IMR-90 (cell line): Measurements from ENCODE around the gene GLIS1. TPM values are rescaled to one million over a fixed set of nuclear protein-coding genes. Genes with fewer than 3 reads are reported as not detected.

Source experiments
- ATAC-seq: fragments of 200-7000 bp; cut with Tn5 transposase; 2 replicates; pipeline ENCODE4 v1.9.1; 2020; ENCODE audit warnings: low read depth, mild to moderate bottlenecking, moderate library complexity
- BruUV-seq: library from RNA; stranded (reverse); fragments of 400-500 nt; replicated peaks from 2 replicates; lab custom pipeline; 2021; lab: Mats Ljungman, UMichigan
- CTCF ChIA-PET: fragments of 300-600 bp; formaldehyde crosslinking; extraction: SDS; loops from one replicate; lab custom pipeline; 2021; ENCODE audit warnings: antibody characterized with exemption; lab: Yijun Ruan, JAX
- POLR2A ChIA-PET: fragments of 300-600 bp; sonication (Branson Sonifier 250); formaldehyde crosslinking; loops from one replicate; lab custom pipeline; 2022; ENCODE audit warnings: antibody characterized with exemption; ENCODE audit not compliant: unreplicated experiment; lab: Charles Lee
- DNase-seq: peaks from one replicate; pipeline ENCODE4 v3.0.0; 2013
- H2AFZ ChIP-seq: replicated peaks from 2 replicates; pipeline ENCODE3; 2013; ENCODE audit warnings: low read length, mild to moderate bottlenecking; ENCODE audit not compliant: poor library complexity
- H2AK5ac ChIP-seq: 2 replicates; pipeline ENCODE4 v1.6.1; 2013; ENCODE audit warnings: low read depth, low read length, inconsistent platforms
- H2AK9ac ChIP-seq: replicated peaks from 2 replicates; pipeline ENCODE3; 2013; ENCODE audit warnings: mild to moderate bottlenecking, low read depth, low read length, moderate library complexity; ENCODE audit not compliant: poor library complexity
- H2BK120ac ChIP-seq: 2 replicates; pipeline ENCODE4 v1.6.1; 2013; ENCODE audit warnings: low read depth, low read length, inconsistent platforms
- H2BK15ac ChIP-seq: 3 replicates; pipeline ENCODE4 v1.6.1; 2013; ENCODE audit warnings: low read depth, low read length, inconsistent platforms
- H2BK20ac ChIP-seq: 2 replicates; pipeline ENCODE4 v1.6.1; 2013; ENCODE audit warnings: low read depth, mild to moderate bottlenecking, inconsistent platforms, low read length, moderate library complexity
- H2BK5ac ChIP-seq: 2 replicates; pipeline ENCODE4 v1.6.1; 2013; ENCODE audit warnings: mild to moderate bottlenecking, low read depth, low read length, inconsistent platforms; ENCODE audit not compliant: poor library complexity, severe bottlenecking
- H3K14ac ChIP-seq: replicated peaks from 2 replicates; pipeline ENCODE4 v1.6.1; 2013; ENCODE audit warnings: low read depth, low read length, inconsistent platforms
- H3K18ac ChIP-seq: 2 replicates; pipeline ENCODE4 v1.6.1; 2013; ENCODE audit warnings: low read depth, low read length, control low read depth
- H3K23ac ChIP-seq: 2 replicates; pipeline ENCODE4 v1.6.1; 2013; ENCODE audit warnings: low read depth, low read length, inconsistent platforms
- H3K27ac ChIP-seq: 2 replicates; pipeline ENCODE4 v1.5.1; 2013; ENCODE audit warnings: mild to moderate bottlenecking, control low read depth, low read length; ENCODE audit not compliant: insufficient read depth
- H3K27me3 ChIP-seq: 2 replicates; pipeline ENCODE4 v1.6.1; 2013; ENCODE audit warnings: low read length; ENCODE audit not compliant: control insufficient read depth, insufficient read depth
- H3K36me3 ChIP-seq: 2 replicates; pipeline ENCODE4 v1.6.1; 2013; ENCODE audit warnings: low read length, mixed read lengths; ENCODE audit not compliant: control insufficient read depth, insufficient read depth
- H3K4ac ChIP-seq: 2 replicates; pipeline ENCODE4 v1.6.1; 2013; ENCODE audit warnings: low read depth, low read length, inconsistent platforms
- H3K4me1 ChIP-seq: 2 replicates; pipeline ENCODE4 v1.6.1; 2013; ENCODE audit warnings: low read length, mixed read lengths; ENCODE audit not compliant: control insufficient read depth, insufficient read depth
- H3K4me2 ChIP-seq: 2 replicates; pipeline ENCODE4 v1.6.1; 2013; ENCODE audit warnings: low read depth, mild to moderate bottlenecking, control low read depth, low read length, moderate library complexity
- H3K4me3 ChIP-seq: 2 replicates; pipeline ENCODE4 v1.5.1; 2013; ENCODE audit warnings: low read depth, mild to moderate bottlenecking, control low read depth, low read length, moderate library complexity; ENCODE audit not compliant: insufficient read depth
- H3K56ac ChIP-seq: 2 replicates; pipeline ENCODE4 v1.6.1; 2013; ENCODE audit warnings: low read length, inconsistent platforms; ENCODE audit not compliant: insufficient read depth; ENCODE audit errors: extremely low read depth
- H3K79me1 ChIP-seq, 2 experiments: 2 replicates each; pipeline ENCODE4 v1.6.1; 2013; ENCODE audit warnings: low read length in 2 of 2, inconsistent platforms in 1 of 2, low read depth in 1 of 2
- H3K9ac ChIP-seq: 2 replicates; pipeline ENCODE4 v1.6.1; 2013; ENCODE audit warnings: low read depth, low read length, control low read depth
- H3K9me1 ChIP-seq: 2 replicates; pipeline ENCODE4 v1.6.1; 2013; ENCODE audit warnings: low read length, inconsistent platforms; ENCODE audit not compliant: insufficient read depth
- H3K9me3 ChIP-seq: 2 replicates; pipeline ENCODE4 v1.6.1; 2013; ENCODE audit warnings: low read length; ENCODE audit not compliant: control insufficient read depth, insufficient read depth
- H4K20me1 ChIP-seq: 2 replicates; pipeline ENCODE4 v1.6.1; 2013; ENCODE audit warnings: low read length, inconsistent platforms; ENCODE audit not compliant: insufficient read depth
- H4K5ac ChIP-seq: 2 replicates; pipeline ENCODE4 v1.6.1; 2013; ENCODE audit warnings: mild to moderate bottlenecking, low read depth, low read length, control low read depth
- H4K8ac ChIP-seq, 2 experiments: 2 replicates each; pipeline ENCODE4 v1.6.1; 2013; ENCODE audit warnings: low read depth in 2 of 2, low read length in 2 of 2, control low read depth in 1 of 2, inconsistent platforms in 1 of 2
- H4K91ac ChIP-seq: 2 replicates; pipeline ENCODE4 v1.6.1; 2013; ENCODE audit warnings: low read depth, low read length, inconsistent platforms; ENCODE audit not compliant: insufficient read depth
- BHLHE40 ChIP-seq: fragments of 150-350 bp; IDR thresholded peaks from 2 replicates; pipeline ENCODE4 v1.6.1; 2016; ENCODE audit warnings: mild to moderate bottlenecking, low read depth, low read length
- CEBPB ChIP-seq: IDR thresholded peaks from 2 replicates; pipeline ENCODE4 v1.6.1; 2012; ENCODE audit warnings: low read depth, low read length, improper control_type of control experiment
- CHD1 ChIP-seq: IDR thresholded peaks from 2 replicates; pipeline ENCODE4 v1.6.1; 2012; ENCODE audit warnings: low read depth, low read length, improper control_type of control experiment
- CTCF ChIP-seq: conservative IDR thresholded peaks from 2 replicates; pipeline ENCODE4 v1.5.1; 2012; ENCODE audit warnings: mild to moderate bottlenecking, low read depth, low read length, improper control_type of control experiment
- FOS ChIP-seq: fragments of 150-350 bp; IDR thresholded peaks from 2 replicates; pipeline ENCODE4 v1.6.1; 2016; ENCODE audit warnings: low read depth, low read length
- MAZ ChIP-seq: IDR thresholded peaks from 2 replicates; pipeline ENCODE4 v1.6.1; 2012; ENCODE audit warnings: low read depth, mild to moderate bottlenecking, low read length, improper control_type of control experiment, moderate library complexity, borderline replicate concordance
- POLR2A ChIP-seq: IDR thresholded peaks from 2 replicates; pipeline ENCODE4 v1.6.1; 2012; ENCODE audit warnings: mild to moderate bottlenecking, low read depth, low read length
- RCOR1 ChIP-seq: IDR thresholded peaks from 2 replicates; pipeline ENCODE4 v1.6.1; 2012; ENCODE audit warnings: mild to moderate bottlenecking, low read length, improper control_type of control experiment; ENCODE audit not compliant: insufficient replicate concordance
- WGBS, 2 experiments: methylation state at CpG; one replicate each; pipeline versions ENCODE4 v1.1.5 to v1.1.7; 2013; ENCODE audit warnings: missing lambda C conversion rate in 2 of 2; ENCODE audit not compliant: insufficient read length in 1 of 2; ENCODE audit errors: extremely low coverage in 2 of 2; 5-methylcytosine and 5-hydroxymethylcytosine counted together
- dilution Hi-C: fragments of 300-500 bp; cut with HindIII; formaldehyde crosslinking; loops from one replicate; pipeline ENCODE4 v1.14.3; 2018; ENCODE audit warnings: low sequenced_read_pairs; ENCODE audit not compliant: unreplicated experiment
- in situ Hi-C: fragments of 300-500 bp; cut with MboI; formaldehyde crosslinking; loops from 3 replicates; pipeline ENCODE4 v1.14.3; 2019; ENCODE audit warnings: low sequenced_read_pairs, inconsistent platforms, mixed read lengths
- intact Hi-C: fragments of 100-400 bp; cut with micrococcal nuclease; formaldehyde crosslinking; loops from 2 replicates; pipeline ENCODE4 v1.10.0; 2022
- polyA plus RNA-seq, 3 experiments: library from polyadenylated mRNA; depleted of rRNA; stranded (reverse); fragments of >200 nt; gene quantifications; 2 replicates each; pipeline ENCODE4 v1.2.3, GENCODE V29; 2012; ENCODE audit warnings: low replicate concordance in 1 of 3
- total RNA-seq: library from RNA; depleted of rRNA; stranded (reverse); fragments of >200 nt; gene quantifications from 2 replicates; pipeline ENCODE4 v1.2.3, GENCODE V29; 2012
- TF ChIP-seq, protein P1 (sequence below): fragments of 150-350 bp; IDR thresholded peaks from 2 replicates; pipeline ENCODE4 v1.6.1; 2017; ENCODE audit warnings: mild to moderate bottlenecking, antibody characterized with exemption, low read length, low read depth

The GLIS1 gene
- total and polyA plus RNA-seq, 2 of the 4 experiments (the other 2 are of a cell fraction), result 0.18 to 2.3 TPM

- H2BK15ac ChIP-seq, result peak overlapping the region; percentile 72; the same call in 1 of the 3 replicates
- no peak overlapping the region for H4K5ac ChIP-seq
- H3K9me3 ChIP-seq, result no peaks in the 10 kb centered on the region
- BruUV-seq, result no TSS peak
- intact Hi-C loops (no loop called here), dilution Hi-C loops (no loop called here), in situ Hi-C loops (no loop called here)
- H3K14ac ChIP-seq, result peak overlapping the region; percentile 55
- peaks cover 25% of the 10 kb centered on the region for H3K4me1 ChIP-seq
- H3K79me1 ChIP-seq, result peaks cover 2 to 37% of the 10 kb centered on the region in 2 experiments
- H3K4ac ChIP-seq, result peak overlapping the region; percentile 79
- H3K23ac ChIP-seq, result peak overlapping the region; percentile 71; the same call in 1 of the 2 replicates
- TF ChIP-seq CHD1, result no peak
- TF ChIP-seq CEBPB, result peak; percentile 12; the same call in 1 of the 2 replicates
- no peak for TF ChIP-seq MAZ
- no peak for TF ChIP-seq RCOR1
- peak; percentile 53; the same call in 1 of the 2 replicates for TF ChIP-seq BHLHE40
- TF ChIP-seq POLR2A, result no peak
- TF ChIP-seq, protein P1, sequence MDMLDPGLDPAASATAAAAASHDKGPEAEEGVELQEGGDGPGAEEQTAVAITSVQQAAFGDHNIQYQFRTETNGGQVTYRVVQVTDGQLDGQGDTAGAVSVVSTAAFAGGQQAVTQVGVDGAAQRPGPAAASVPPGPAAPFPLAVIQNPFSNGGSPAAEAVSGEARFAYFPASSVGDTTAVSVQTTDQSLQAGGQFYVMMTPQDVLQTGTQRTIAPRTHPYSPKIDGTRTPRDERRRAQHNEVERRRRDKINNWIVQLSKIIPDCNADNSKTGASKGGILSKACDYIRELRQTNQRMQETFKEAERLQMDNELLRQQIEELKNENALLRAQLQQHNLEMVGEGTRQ, result no peak
- TF ChIP-seq CTCF, result no peak
- TF ChIP-seq FOS, result no peak
- DNase-seq (peak; percentile 85), ATAC-seq (peak; percentile 41)
- peak overlapping the region; percentile 10; the same call in 1 of the 2 replicates for H3K27ac ChIP-seq
- peak overlapping the region; percentile 50 for H3K4me2 ChIP-seq
- peak overlapping the region; percentile 75 for H2AK9ac ChIP-seq
- H2BK20ac ChIP-seq, result peak overlapping the region; percentile 85
- peak overlapping the region; percentile 94 for H2AK5ac ChIP-seq
- peak overlapping the region; percentile 84 for H2BK120ac ChIP-seq
- ChIA-PET CTCF (interaction anchor here (1.1 kb wide), 1 partner anchor 77 kb away, joined by 3 read pairs; no protein-coding TSS in a partner anchor), POLR2A (no interaction called here)
- WGBS, 2 experiments, result 8% methylated on average over 2 of the region's 10 CpGs; no CpG with 5 or more reads in 1 of the 2 experiments
- H3K4me3 ChIP-seq, result no peak overlapping the region
- peak overlapping the region; percentile 55 for H2BK5ac ChIP-seq
- peaks cover 6% of the 10 kb centered on the region for H3K27me3 ChIP-seq
- H3K18ac ChIP-seq, result peak overlapping the region; percentile 38
- H4K91ac ChIP-seq, result peak overlapping the region; percentile 76
- no peaks in the 10 kb centered on the region; the same call in none of the 2 replicates for H3K36me3 ChIP-seq
- H3K9me1 ChIP-seq, result peaks cover 54% of the 10 kb centered on the region
- H4K20me1 ChIP-seq, result peaks cover 21% of the 10 kb centered on the region; the same call in 1 of the 2 replicates
- peak overlapping the region; percentile 9 for H2AFZ ChIP-seq
- no peak overlapping the region for H3K56ac ChIP-seq
- H3K9ac ChIP-seq, result no peak overlapping the region
- H4K8ac ChIP-seq, result peak overlapping the region in 1 of 2 experiments; percentile 61; a peak in 1 of 4 replicates
Observed at GRCh38 chr1:53655931-53656746, 82.8 kb downstream of the GLIS1 start.
